GM19468 (cell line): ENCODE data around the gene LBX2.

Experiments
- ATAC-seq: cut with Tn5 transposase; IDR thresholded peaks from one replicate; pipeline ENCODE4 v1.9.1; 2021; ENCODE audit warnings: mild to moderate bottlenecking, moderate library complexity, moderate number of reproducible peaks; ENCODE audit not compliant: unreplicated experiment; ENCODE audit errors: extremely low read depth

LBX2 gene

DNA sequence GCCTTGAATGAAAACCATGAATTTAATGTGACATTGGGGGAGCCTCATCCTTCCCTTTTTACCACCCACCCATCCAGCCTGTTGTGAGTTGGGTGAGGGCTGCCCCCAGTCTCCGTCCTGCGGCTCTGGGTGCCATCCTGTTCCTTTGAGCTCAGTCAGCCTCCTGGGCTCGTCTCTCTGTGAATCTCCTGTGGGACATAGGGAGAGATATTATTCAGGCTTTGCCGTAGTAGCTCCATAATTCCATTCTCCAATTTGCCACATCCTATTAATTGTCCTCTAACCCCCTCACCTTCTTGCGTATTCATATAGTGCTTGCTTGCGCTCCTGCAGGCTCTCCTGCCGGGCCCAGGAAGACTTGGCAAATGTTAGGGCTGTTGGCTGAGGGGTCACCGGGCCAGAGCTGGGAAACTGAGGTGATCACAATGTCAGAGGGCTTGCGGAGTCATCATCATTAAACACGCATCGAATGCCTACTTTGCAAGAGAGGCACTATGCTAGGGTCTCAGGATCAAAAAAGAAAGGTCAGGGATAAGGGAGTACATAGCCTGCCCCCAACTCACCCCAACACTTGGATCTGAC, 27.3 kb upstream of the LBX2 start:
- no peak for ATAC-seq

DNA sequence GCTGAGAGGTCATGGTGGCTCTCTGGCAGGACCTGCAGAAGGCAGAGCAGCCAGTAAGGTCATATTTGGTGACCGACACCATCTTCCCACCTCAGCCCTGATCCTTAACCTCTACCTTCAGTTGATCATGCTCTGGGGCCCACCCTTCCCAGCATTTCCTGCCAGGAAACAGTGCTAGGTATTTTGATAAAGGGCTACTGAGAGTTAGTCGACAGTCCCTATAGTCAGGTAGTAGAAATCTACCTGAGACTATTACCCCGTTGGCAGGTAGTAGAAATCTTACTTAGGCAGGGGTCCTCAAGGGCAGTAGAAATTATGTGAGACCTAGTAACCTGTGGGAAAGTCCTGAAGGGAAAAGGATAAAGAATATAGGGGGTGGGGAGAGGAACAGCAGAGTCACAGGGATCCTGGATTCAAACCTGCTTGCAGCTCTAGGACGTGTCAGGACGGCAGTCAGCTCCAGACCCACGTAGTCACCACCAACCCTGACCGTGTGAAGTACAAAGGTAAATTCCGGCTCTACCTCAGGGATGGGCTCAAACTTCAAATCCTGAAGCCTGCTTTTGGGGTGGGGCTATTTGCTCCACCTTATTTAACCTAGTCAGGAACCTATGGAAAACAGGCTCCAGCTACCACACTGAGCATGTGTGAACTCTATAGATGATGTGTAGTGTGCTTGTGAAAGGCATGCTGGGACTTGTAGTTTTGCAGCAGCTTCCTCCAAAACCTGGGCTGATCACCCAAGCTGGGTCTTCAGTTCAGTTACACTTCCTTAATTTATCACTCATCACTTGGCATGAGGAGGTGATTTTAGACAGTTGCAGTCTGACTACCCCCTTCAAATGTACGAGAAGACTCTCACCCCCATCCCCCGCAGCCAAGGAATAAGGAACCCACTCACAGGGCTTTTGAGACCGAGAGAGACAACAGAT, 26.6 kb upstream of the LBX2 start, which contains the start of gene DQX1:
Gene DQX1 (minus strand): TSS at position 515 of the 932 bp plus-strand sequence. CDS start 502 bp downstream, at position 13.
- no peak for ATAC-seq

DNA sequence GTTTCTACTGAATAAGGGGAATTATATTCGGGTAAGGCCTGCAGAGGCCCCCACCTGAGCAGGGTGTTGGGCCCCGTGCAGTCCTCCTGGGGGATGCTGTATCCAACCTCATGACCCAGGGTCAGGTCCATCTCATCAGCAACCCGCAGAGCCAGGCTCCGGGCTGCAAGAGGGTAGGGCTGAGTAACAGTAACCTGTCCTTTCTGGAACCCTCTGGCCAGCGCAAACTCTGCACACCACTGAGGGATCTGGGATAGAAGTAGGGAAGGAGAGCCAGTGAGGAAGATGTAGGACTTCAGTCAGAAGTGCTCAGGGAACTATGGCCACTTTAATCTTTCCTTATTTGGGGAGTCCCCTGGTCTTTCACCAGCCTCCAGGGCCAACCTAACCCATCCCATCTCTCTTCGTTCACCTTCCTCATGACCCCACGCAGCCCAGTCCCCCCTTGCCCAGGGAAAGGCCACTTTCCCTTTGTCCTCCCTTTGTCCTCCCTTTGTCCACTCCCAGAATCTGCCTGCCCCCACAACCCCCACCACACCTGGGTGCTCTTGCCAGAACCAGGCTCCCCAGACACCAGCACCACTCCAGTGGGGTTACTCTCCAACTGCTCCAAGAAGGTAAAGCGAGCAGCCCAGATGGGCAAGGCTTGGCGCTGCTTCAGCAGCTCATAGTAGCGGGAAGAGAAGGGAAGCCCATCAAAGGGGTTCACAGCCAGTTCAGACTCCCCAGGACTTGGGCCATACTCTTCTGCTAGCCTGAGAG, 25.7 kb upstream of the LBX2 start:
- ATAC-seq: no peak

DNA sequence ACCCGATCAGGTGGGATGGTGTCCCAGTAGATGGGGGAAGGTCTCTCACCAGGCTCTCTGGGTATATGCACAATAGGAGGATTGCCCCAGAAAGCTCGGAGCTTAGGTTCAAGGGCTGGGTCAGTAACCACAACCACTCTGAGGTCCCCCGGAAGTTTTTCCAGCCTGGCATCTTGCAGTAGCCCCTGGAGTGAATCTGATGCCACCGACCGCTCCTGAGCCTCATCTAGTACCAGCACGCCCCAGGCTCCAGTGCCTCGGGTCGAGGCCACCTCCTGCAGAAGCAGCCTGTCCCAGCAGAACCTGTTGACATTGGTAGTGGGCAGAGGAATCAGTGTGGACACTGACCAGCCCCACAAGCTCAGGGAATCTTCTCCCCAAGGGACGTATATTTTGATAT, 24.6 kb upstream of the LBX2 start:
- no peak for ATAC-seq

DNA sequence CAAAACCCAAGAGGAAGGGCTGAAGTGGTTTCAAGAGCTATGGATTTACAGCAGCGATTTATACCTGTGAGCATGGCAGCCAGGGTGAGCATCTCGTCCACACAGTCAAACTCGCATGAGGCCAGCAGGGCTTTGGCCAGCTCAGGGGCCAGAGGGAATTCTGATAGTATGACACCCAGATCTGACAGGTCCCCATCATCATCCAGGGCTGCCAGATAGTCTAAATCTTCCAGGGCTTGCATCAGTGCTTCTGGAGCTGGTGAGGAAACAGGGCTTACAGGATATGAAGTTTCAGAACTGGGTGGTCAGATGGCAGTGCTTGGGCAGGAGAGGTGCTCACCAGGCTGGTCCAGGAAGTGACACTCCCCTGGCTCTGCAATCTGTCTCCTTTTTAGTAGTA, 23.1 kb upstream of the LBX2 start:
- no peak for ATAC-seq

DNA sequence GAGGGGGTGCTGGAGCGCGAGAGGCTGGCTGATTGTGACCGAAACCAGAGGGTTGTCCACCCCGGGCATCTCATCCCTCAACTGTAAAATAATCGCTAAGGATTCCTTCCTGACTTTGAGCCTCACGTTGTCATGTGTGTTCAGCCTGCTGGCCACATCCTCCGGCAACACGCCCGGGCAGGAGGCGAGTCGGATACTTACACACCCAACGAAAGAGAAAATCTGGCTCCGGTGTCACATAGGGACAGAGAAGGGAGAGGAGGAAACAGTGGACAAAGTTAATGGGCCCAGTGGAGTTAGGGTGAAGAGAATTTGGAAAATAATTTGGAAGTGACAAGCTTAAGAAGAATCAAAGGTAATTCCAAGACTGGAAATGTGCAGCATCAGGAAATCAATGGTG, 17.2 kb upstream of the LBX2 start:
- ATAC-seq: no peak

DNA sequence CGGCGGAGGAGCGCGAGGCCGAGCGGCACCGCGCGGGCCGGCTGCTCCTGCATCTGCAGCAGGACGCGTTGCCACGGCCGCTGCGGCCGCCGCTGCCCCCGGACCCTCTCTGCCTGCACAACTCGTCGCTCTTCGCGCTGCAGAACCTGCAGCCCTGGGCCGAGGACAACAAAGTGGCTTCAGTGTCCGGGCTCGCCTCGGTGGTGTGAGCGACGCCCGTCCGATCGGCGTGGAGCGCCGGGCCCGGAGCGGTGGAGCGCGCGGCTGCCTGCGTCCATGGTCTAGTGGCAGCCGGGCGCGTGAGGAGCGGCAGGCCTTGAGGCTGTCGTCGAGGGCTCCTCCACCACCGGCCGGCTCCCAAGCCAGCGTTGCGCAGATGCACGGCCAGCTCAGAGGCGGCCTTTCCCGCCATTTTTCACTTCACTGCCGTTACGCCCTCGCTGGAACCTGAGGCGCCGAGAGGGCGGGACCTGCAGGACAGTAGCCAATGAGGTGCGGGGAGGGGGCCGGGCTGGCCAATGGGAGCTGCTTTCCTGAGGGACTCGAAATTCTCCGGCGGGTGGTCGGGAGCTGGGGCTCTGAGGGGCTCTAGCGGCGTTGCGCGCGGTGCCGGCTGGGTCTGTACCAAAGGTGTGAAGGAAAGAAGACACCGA, 16.7 kb upstream of the LBX2 start:
- no peak for ATAC-seq

DNA sequence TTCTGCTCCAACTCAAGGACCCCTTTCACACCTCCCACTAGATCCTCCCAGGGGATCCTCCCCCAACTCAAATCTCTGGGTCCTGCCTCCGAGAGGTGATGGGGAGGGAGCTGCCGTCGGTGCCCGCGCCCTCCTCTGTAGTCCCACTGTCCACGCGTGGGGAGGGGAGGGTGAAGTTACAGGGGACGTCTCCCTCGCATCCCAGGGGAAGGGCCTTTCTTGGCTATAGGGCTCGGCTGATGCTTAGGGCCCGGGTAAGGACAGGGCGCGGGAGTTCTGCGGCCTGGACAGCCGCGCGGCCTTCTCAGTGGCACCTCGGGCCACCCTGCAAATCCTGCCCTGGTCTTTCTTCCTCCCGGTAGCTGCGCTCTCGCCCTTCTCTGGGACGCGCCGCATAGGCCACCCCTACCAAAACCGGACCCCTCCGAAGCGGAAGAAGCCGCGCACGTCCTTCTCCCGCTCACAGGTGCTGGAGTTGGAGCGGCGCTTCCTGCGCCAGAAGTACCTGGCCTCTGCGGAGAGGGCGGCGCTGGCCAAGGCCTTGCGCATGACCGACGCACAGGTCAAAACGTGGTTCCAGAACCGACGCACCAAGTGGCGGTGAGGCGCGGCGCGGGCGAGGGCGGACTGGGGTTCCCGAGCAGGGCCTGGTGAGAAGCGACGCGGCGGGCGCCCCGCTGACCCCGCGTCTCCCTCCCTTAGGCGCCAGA, 16.0 kb upstream of the LBX2 start:
- no peak for ATAC-seq

DNA sequence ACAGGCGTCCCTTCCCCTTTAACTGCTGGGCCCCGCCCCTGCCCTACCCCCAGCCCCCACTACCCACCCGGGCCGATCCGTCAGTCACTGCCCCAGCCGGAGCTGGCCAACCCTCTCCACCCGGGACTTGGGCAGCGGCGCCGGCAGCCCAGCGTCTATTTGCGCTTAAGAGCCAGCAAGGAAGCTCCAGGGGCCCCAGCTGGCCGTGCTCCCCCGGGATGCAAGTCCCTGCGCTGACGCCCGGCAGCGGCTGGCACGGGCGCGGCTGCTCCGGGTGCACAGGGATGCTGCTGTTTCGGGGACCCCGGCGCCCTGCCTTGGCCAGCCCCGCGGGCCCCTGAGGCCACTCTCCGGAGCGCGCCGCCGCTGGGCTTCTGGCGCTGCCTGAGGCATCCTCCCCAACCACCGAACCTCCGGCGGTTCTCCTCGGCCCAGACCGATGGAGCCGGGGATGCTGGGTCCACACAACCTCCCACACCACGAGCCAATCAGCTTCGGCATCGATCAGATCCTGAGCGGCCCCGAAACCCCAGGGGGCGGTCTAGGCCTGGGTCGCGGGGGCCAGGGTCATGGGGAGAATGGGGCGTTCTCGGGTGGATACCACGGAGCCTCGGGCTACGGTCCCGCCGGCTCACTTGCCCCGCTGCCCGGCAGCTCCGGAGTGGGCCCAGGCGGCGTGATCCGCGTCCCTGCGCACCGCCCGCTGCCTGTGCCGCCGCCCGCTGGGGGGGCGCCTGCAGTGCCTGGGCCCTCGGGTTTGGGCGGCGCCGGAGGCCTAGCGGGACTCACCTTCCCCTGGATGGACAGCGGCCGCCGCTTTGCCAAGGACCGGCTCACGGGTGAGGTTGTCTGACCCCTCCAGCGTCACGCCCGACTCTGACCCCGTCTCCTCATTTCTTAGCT, 15.2 kb upstream of the LBX2 start, which contains the start of gene TLX2:
Gene TLX2 (plus strand): TSS at position 83 of the 903 bp plus-strand sequence. CDS start 357 bp downstream, at position 440.
- ATAC-seq: no peak

DNA sequence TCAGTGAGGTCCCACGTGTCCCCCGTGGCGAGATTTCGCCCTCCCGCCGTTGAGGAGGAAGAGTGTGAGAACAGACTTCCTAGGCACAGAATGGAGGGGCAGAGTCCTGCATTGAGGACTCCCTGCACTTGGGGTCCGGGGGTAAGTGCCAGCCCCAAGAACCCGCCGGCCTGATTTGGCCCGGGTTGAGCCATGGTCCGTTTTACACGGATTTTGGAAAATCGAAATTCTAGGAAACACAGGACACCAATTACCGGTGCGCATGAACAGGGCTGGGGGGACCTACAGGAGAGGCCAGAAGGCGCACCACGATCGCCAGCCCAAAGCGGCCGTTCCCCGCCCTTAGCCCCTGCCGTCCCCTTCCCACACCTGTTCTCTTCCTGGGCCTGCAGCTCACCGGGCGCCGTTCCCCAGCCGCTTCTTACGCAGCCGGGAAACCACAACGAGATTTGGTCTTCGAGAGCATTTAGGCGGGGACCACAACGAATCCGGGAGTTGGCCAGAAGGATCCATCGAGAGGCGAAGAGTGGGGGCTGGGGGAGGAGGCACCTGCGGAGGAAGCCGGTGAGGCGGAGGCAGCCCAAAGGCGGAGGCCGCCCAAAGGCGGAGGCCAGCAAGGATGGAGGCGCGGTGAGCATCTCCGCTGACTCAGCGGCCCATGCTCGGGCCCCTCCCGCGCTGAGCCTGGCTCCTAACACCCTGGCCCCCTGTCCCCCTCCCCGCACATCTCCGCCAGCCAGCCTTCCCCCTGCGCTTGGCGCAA, 14.4 kb upstream of the LBX2 start:
- ATAC-seq: no peak

DNA sequence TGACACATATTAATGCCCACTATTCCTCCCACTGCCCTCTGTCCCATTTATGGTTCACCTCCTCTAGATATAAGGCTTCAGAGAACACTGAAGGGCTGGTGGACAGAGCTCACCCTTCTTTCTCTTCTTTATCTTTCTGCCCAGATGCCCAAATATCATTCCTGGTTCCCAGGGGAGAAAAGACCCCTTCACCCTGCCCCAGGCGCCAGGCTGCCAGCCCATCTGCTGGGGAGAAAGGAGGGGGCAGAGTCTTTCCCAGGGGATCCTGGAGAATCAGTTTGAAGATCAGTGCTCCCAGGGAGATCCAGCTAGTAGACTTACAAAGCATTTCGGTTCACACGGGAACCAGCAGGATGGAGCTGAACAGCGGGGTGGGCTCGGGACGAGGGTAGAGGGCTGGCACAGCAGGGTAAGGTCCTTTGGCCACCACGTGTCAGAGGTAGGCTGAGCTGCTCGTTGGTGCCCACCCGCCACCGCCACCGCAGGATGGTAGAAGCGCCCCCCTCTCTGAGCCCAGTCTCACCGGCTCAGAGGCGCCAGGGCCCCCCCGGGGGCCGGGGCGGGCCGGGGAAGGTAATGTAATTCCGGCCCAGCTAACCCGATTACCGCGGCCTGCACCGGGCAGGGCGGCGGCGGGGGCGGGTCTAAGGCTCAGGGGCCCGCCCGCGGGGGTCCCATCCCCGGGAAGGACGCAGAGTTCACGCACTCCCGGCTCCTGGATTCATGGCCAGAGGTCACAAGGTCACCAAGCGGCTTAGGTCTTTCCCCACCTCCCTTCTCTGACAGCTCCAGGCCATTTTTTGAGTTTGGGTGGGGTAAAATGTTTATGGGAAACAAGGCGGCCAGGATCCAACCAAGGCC, 13.6 kb upstream of the LBX2 start:
- ATAC-seq: no peak

DNA sequence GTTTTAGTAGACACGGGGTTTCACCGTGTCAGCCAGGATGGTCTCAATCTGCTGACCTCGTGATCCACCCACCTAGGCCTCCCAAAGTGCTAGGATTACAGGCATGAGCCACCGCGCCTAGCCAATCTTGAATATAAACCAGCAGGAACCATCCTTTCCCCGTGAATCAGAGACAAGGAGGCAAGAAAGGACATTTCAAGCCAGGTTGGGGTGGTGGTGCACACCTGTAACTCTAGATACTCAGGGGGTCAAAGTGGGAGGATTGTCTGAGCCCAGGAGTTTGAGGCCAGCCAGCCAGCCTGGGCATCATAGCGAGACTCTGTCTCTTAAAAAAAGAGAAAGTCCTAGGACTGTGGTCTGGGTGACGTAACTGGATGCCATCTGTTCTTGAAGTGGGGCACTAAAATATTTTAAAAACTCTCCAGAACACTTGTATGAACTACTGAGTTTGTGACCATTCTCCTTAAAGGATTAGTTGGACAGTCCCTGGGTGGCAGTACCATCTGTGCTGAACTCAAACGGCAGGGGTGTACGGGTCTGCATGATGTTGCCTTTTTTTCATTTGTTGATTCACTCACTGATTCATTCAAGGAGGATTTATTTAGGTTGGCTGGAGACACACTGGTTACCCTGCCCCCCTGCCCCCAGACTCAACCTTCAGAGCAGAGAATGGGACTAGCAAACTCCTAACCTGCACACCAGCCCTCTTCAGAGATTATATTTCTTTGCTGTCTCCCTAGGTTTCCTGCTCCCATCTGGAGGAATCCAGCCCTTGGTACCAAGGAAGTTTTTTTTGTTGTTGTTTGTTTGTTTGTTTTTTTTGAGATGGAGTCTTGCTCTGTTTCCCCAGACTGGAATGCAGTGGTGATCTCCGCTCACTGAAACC, 11.9 kb upstream of the LBX2 start:
- no peak for ATAC-seq

DNA sequence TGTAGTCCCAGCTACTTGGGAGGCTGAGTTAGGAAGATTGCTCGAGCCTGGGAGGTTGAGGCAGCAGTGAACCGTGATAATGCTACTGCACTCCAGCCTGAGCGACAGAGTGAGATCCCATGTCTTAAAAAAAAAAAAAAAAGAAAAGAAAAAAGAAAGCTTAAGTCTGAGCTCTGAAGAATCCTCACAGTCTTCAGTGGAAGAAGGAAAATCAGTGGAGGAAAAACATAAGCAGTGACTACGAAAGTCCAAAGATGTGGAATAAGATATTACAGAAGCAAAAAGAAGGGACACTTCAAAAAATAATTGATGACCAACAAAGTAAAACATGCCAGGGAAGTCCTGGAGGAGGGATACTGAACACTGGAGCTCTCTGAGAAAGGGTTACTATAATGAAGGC, 10.9 kb upstream of the LBX2 start:
- no peak for ATAC-seq

DNA sequence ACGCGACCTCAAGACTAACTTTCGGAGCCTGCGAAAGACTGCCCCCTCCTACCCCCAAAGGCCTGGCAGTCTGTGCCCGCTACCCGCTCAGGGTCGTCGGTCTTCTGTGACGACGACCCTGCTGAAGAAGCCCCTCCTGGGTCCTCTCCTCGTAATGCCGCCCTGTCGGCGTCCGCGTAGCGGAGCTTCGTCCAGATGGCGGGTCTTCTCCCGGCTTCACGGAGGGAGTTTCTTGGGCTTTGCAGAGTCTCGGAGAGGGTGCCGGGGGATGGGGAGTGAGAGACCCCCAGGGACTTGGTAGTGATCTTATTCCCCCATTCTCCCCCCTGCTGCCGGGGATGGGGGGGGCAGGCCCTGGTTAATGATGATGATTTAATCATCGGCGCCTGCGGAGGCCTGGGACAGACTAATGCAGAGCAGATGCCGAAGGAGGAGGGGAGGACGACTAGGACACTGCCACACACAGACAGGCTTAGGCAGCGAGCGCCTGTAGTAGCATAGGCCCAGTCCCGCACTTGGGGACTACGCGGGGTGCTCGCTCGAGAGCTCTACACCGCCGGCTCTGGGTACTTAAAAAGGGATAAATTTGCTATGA, 8.6 kb upstream of the LBX2 start:
- no peak for ATAC-seq

DNA sequence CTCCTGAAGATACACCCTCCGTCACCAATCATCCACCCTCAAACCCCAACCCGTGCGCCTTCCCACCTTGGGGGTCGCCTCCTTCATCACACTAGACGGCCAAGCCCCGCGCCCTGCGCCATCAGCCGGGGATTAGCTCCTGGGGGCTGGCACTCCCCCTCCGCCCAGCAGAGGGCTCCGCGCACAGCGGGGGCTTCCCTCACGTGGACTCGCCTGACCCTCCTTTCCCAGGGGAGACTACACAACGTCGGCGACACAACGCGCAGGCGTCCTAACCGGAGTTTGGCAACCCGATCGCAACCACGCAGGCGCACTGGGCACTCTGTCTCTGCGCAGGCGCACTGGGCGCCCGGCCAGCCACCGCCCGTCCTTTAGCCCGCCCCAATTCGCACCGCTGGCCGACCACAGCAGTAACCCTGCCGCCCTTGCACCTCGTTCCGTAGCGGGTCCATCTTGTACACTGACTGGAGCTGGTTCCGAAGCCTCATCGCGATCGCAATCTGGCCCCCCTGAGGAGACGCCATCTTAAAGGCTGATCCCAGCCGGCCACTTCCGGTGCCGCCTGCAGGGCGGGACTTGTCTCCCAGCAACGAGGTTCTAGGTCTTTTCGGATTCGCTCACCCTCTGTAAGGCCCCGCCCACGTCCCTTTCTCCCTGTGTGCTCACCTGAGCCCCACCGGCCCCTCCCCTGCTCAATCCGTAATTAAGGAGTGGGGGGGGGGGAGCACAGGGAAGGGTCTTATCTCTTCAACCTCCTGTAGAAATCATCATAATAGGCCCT, 7.9 kb upstream of the LBX2 start, which contains the start of gene PCGF1:
Gene PCGF1 (minus strand): TSS at position 551 of the 781 bp plus-strand sequence. CDS start 27 bp downstream, at position 524.
- ATAC-seq: peak; percentile 76
